Glutamatergic neuron (in vitro differentiated cells): ENCODE data around the gene LRRFIP2. TPM values are rescaled to one million over a fixed set of nuclear protein-coding genes. Genes with fewer than 3 reads are reported as not detected.
A peak's percentile ranks its signal among the peaks of the same experiment; 100 is the strongest.
"Not testable (repeated sequence)": the region's sequence is repeated elsewhere in the genome, so short reads cannot be mapped to it uniquely, and the experiment has no call there.

ENCODE experiments used
- DNase-seq: peaks from one replicate; pipeline ENCODE4 v3.0.0; 2022
- H3K27ac Mint-ChIP-seq: one replicate; pipeline ENCODE4 v1.8.0; 2020; ENCODE audit warnings: mild to moderate bottlenecking, mixed read lengths, inconsistent platforms; ENCODE audit not compliant: unreplicated experiment
- H3K27me3 Mint-ChIP-seq: one replicate; pipeline ENCODE4 v1.8.0; 2020; ENCODE audit warnings: mild to moderate bottlenecking, moderate library complexity, mixed read lengths, inconsistent platforms; ENCODE audit not compliant: unreplicated experiment
- H3K36me3 Mint-ChIP-seq: one replicate; pipeline ENCODE4 v1.8.0; 2020; ENCODE audit warnings: mild to moderate bottlenecking, mixed read lengths, inconsistent platforms; ENCODE audit not compliant: unreplicated experiment
- H3K4me1 Mint-ChIP-seq: one replicate; pipeline ENCODE4 v1.8.0; 2020; ENCODE audit warnings: mild to moderate bottlenecking, low read depth, mixed read lengths, inconsistent platforms; ENCODE audit not compliant: unreplicated experiment
- H3K4me3 Mint-ChIP-seq: one replicate; pipeline ENCODE4 v1.8.0; 2020; ENCODE audit warnings: mild to moderate bottlenecking, mixed read lengths, inconsistent platforms; ENCODE audit not compliant: unreplicated experiment
- H3K9me3 Mint-ChIP-seq: one replicate; pipeline ENCODE4 v1.8.0; 2020; ENCODE audit warnings: mild to moderate bottlenecking, moderate library complexity, mixed read lengths, inconsistent platforms; ENCODE audit not compliant: unreplicated experiment
- long read RNA-seq: library from polyadenylated mRNA; unstranded; transcript quantifications from one replicate; pipeline ENCODE4 v2.0.0, GENCODE V29; 2020; ENCODE audit not compliant: unreplicated experiment
- total RNA-seq: library from RNA; stranded (reverse); fragmentation: NEBNext Ultra II Directional; extraction: Animal tissue kit (Norgen Biotek cat#: 25700); gene quantifications from one replicate; pipeline ENCODE4 v1.2.1, GENCODE V29; 2021; ENCODE audit not compliant: unreplicated experiment
- TF ChIP-seq, protein P1 (sequence below): fragments of 200-600 bp; sonication (generic); IDR thresholded peaks from one replicate; pipeline ENCODE4 v1.5.0; 2021; ENCODE audit not compliant: partially characterized antibody, unreplicated experiment

The LRRFIP2 gene, protein sequence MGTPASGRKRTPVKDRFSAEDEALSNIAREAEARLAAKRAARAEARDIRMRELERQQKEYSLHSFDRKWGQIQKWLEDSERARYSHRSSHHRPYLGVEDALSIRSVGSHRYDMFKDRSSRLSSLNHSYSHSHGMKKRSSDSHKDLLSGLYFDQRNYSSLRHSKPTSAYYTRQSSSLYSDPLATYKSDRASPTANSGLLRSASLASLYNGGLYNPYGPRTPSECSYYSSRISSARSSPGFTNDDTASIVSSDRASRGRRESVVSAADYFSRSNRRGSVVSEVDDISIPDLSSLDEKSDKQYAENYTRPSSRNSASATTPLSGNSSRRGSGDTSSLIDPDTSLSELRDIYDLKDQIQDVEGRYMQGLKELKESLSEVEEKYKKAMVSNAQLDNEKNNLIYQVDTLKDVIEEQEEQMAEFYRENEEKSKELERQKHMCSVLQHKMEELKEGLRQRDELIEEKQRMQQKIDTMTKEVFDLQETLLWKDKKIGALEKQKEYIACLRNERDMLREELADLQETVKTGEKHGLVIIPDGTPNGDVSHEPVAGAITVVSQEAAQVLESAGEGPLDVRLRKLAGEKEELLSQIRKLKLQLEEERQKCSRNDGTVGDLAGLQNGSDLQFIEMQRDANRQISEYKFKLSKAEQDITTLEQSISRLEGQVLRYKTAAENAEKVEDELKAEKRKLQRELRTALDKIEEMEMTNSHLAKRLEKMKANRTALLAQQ
- total RNA-seq: 45.3 TPM
- long read RNA-seq, transcript LRRFIP2-202 (14 exons, 2,821 nt): major isoform, 7 of 18 reads
- long read RNA-seq, partial matches to known transcripts: 0 of 18 reads
- long read RNA-seq, other reads (novel, unspliced or antisense): 11 of 18 reads

- DNase-seq: no peak
- H3K27ac Mint-ChIP-seq: peak within 1 kb of the TSS; percentile 78
- peaks cover 5% of the 10 kb centered on the region for H3K9me3 Mint-ChIP-seq
- H3K4me1 Mint-ChIP-seq: peaks cover 5% of the 10 kb centered on the region
- peaks cover 3% of the 10 kb centered on the region for H3K27me3 Mint-ChIP-seq
- peak within 1 kb of the TSS; percentile 90 for H3K4me3 Mint-ChIP-seq
- TF ChIP-seq, protein P1, sequence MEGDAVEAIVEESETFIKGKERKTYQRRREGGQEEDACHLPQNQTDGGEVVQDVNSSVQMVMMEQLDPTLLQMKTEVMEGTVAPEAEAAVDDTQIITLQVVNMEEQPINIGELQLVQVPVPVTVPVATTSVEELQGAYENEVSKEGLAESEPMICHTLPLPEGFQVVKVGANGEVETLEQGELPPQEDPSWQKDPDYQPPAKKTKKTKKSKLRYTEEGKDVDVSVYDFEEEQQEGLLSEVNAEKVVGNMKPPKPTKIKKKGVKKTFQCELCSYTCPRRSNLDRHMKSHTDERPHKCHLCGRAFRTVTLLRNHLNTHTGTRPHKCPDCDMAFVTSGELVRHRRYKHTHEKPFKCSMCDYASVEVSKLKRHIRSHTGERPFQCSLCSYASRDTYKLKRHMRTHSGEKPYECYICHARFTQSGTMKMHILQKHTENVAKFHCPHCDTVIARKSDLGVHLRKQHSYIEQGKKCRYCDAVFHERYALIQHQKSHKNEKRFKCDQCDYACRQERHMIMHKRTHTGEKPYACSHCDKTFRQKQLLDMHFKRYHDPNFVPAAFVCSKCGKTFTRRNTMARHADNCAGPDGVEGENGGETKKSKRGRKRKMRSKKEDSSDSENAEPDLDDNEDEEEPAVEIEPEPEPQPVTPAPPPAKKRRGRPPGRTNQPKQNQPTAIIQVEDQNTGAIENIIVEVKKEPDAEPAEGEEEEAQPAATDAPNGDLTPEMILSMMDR: no peak
- H3K36me3 Mint-ChIP-seq: no peaks in the 10 kb centered on the region
Observed at GRCh38 chr3:37174532-37175126, at the start of gene LRRFIP2. Gene LRRFIP2, minus strand, starts transcription at chr3:37174582. Its CDS starts 25,599 bp downstream, at chr3:37148983.

- Mint-ChIP-seq H3K4me3 (no peak overlapping the region), H3K9me3 (no peaks in the 10 kb centered on the region)
Observed at GRCh38 chr3:37223576-37223975, 49.2 kb upstream of the LRRFIP2 start.

DNA sequence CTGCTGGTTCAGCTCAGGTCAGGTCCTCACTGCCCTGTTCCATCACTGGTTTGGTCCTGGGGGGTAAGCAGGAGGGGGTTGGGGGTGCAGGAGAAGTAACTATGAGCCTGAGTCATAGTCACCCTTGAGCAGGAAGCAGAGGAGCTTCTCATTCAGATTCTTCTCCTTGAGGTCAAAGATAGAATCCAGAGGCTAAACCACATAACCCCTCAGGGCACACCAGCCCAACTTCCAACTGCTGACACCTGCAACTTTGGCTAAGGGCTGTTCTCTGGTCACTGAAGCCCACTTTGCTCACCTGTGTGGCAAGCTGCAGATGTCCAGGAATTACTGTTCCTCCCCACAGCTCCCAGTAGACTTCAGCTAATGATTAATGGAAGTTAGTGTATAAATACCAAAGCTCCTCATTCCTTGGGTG, 48.8 kb upstream of the LRRFIP2 start:
- Mint-ChIP-seq H3K27me3 (no peaks in the 10 kb centered on the region), H3K4me3 (no peak overlapping the region), H3K9me3 (no peaks in the 10 kb centered on the region), H3K27ac (no peak overlapping the region), H3K4me1 (peaks cover 2% of the 10 kb centered on the region), H3K36me3 (no peaks in the 10 kb centered on the region)
- DNase-seq: no peak
- TF ChIP-seq, protein P1: no peak

More at GRCh38 chr3:37223576-37223975, 49.2 kb upstream of the LRRFIP2 start:
- Mint-ChIP-seq H3K36me3 (no peaks in the 10 kb centered on the region), H3K27me3 (no peaks in the 10 kb centered on the region), H3K27ac (no peak overlapping the region), H3K4me1 (peaks cover 2% of the 10 kb centered on the region)
- TF ChIP-seq, protein P1: no peak
- DNase-seq: no peak

GRCh38 chr3:37222542-37222941, 48.2 kb upstream of the LRRFIP2 start:
- not testable (repeated sequence) for H3K27ac Mint-ChIP-seq, DNase-seq, H3K4me3 Mint-ChIP-seq, H3K9me3 Mint-ChIP-seq, H3K36me3 Mint-ChIP-seq, H3K4me1 Mint-ChIP-seq, H3K27me3 Mint-ChIP-seq

GRCh38 chr3:37221407-37221806, 47.0 kb upstream of the LRRFIP2 start:
- Mint-ChIP-seq H3K27ac (no peak overlapping the region), H3K4me3 (no peak overlapping the region), H3K4me1 (peaks cover 2% of the 10 kb centered on the region), H3K27me3 (no peaks in the 10 kb centered on the region), H3K36me3 (no peaks in the 10 kb centered on the region), H3K9me3 (no peaks in the 10 kb centered on the region)
- TF ChIP-seq, protein P1: no peak
- no peak for DNase-seq
